H1 (cell line): ENCODE data around the gene DPH6. TPM values are rescaled to one million over a fixed set of nuclear protein-coding genes. Genes with fewer than 3 reads are reported as not detected.

Experiments used
- TBP ChIP-seq: IDR thresholded peaks from 2 replicates; pipeline ENCODE4 v1.6.1; 2011; ENCODE audit warnings: low read depth, low read length, improper control_type of control experiment
- polyA plus RNA-seq, 7 experiments: library from polyadenylated mRNA; depleted of rRNA in 3 of 7; stranded (reverse) in 5 of 7; unstranded in 2 of 7; fragments of >200 nt in 5 of 7; fragments of 200-250 nt in 2 of 7; gene quantifications; 1 replicate in 5 of 7; 2 replicates in 1 of 7; 4 replicates in 1 of 7; pipeline versions ENCODE4 v1.2.1 to v1.2.3, GENCODE V29; 2011 to 2013; ENCODE audit warnings: missing spikeins in 2 of 7, mixed read lengths in 2 of 7
- total RNA-seq: library from RNA; stranded (reverse); fragmentation: NEBNext Ultra II Directional; extraction: Animal tissue kit (Norgen Biotek cat#: 25700); gene quantifications from 2 replicates; pipeline ENCODE4 v1.2.1, GENCODE V29; 2021

DPH6 gene
- total and polyA plus RNA-seq, 2 of the 8 experiments (the other 6 are each of a cell fraction or from before 2014, with no cell fraction given): 21.6 to 30.5 TPM

DNA sequence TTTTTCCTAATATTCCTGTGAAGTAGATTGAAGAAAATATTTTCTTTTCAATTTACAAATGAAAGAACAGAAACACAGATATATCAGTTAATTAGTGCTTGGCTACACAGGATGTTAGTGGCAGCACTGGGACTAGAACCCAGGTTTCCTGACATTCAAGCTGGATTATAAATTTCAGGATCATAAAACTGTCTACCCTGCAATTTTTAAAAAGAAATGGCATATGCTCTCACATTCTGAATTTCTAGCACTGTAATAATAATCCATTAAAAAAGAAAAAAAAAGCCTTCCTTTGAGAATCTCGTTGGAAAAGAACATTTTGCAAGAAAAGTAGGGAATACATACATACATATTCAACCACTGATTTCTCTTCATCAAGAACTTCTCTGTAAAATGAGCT lies 9.3 kb upstream of the DPH6 start (continued):
- no peak for TF ChIP-seq TBP
